Endothelial cell of umbilical vein (primary cell): ENCODE measurements around the gene FOXC1. TPM values are rescaled to one million over a fixed set of nuclear protein-coding genes. Genes with fewer than 3 reads are reported as not detected.

Experiments
- BruUV-seq: library from RNA; stranded (reverse); fragments of 400-500 nt; replicated peaks from 2 replicates; lab custom pipeline; 2021; lab: Mats Ljungman, UMichigan
- CTCF ChIA-PET: fragments of 300-600, 350-600 bp; sonication (Branson Sonifier 250); formaldehyde crosslinking; loops from one replicate; lab custom pipeline; 2021; ENCODE audit warnings: antibody characterized with exemption, inconsistent platforms; lab: Charles Lee
- POLR2A ChIA-PET: fragments of 300-600, 350-600 bp; sonication (Branson Sonifier 250); formaldehyde crosslinking; loops from one replicate; lab custom pipeline; 2021; ENCODE audit warnings: antibody characterized with exemption, inconsistent platforms; lab: Charles Lee
- DNase-seq: peaks from one replicate; pipeline ENCODE4 v3.0.0-alpha.2; 2011; ENCODE audit warnings: low read depth, low spot score
- FAIRE-seq: peaks from 2 replicates; lab custom pipeline; 2011; peaks lifted over from hg19 to GRCh38; lab: Jason Lieb, UNC
- H2AFZ ChIP-seq: 2 replicates; pipeline ENCODE4 v1.6.0; 2012; ENCODE audit warnings: low read depth, low read length, control low read depth, inconsistent platforms
- H3K27ac ChIP-seq: 2 replicates; pipeline ENCODE4 v1.5.1; 2011; ENCODE audit warnings: low read depth, mild to moderate bottlenecking, control low read depth, low read length, moderate library complexity; ENCODE audit not compliant: insufficient read depth
- H3K27me3 ChIP-seq, 2 experiments: 2 replicates each; pipeline versions ENCODE4 v1.6.0 to v1.6.1; 2011; ENCODE audit warnings: low read length in 2 of 2, mixed read lengths in 1 of 2; ENCODE audit not compliant: control insufficient read depth in 2 of 2, insufficient read depth in 2 of 2
- H3K36me3 ChIP-seq, 2 experiments: 2 replicates in 1 of 2; 3 replicates in 1 of 2; pipeline ENCODE4 v1.5.1; 2011; ENCODE audit warnings: low read length in 2 of 2, mild to moderate bottlenecking in 1 of 2, moderate library complexity in 1 of 2; ENCODE audit not compliant: control insufficient read depth in 2 of 2, insufficient read depth in 2 of 2; ENCODE audit errors: extremely low read depth in 1 of 2
- H3K4me1 ChIP-seq: 3 replicates; pipeline ENCODE4 v1.5.1; 2011; ENCODE audit warnings: mild to moderate bottlenecking, low read length; ENCODE audit not compliant: control insufficient read depth, insufficient read depth; ENCODE audit errors: extremely low read depth
- H3K4me2 ChIP-seq: 2 replicates; pipeline ENCODE4 v1.6.1; 2011; ENCODE audit warnings: low read length, control low read depth, mixed read lengths; ENCODE audit not compliant: insufficient read depth
- H3K4me3 ChIP-seq, 3 experiments: fragments of 200-600 bp in 1 of 3; sonication (generic), shearing (Covaris generic) in 1 of 3; replicated peaks in 1 of 3; 2 replicates each; pipeline ENCODE4 v1.5.1; 2011 to 2016; ENCODE audit warnings: control low read depth in 3 of 3, low read length in 3 of 3, mild to moderate bottlenecking in 2 of 3, inconsistent platforms in 1 of 3, low read depth in 1 of 3, moderate library complexity in 1 of 3; ENCODE audit not compliant: insufficient read depth in 1 of 3
- H3K79me2 ChIP-seq: 2 replicates; pipeline ENCODE4 v1.6.0; 2012; ENCODE audit warnings: low read length, inconsistent platforms; ENCODE audit not compliant: control insufficient read depth, insufficient read depth
- H3K9ac ChIP-seq: replicated peaks from 2 replicates; pipeline ENCODE3; 2011; ENCODE audit warnings: low read length, control low read depth; ENCODE audit not compliant: insufficient read depth; ENCODE audit errors: extremely low read depth
- H3K9me1 ChIP-seq: replicated peaks from 3 replicates; pipeline ENCODE4 v1.6.0; 2011; ENCODE audit warnings: mild to moderate bottlenecking, low read length; ENCODE audit not compliant: control insufficient read depth, insufficient read depth; ENCODE audit errors: extremely low read depth
- H3K9me3 ChIP-seq: replicated peaks from 2 replicates; pipeline ENCODE4 v1.5.1; 2012; ENCODE audit warnings: low read length, inconsistent platforms; ENCODE audit not compliant: control insufficient read depth, insufficient read depth
- H4K20me1 ChIP-seq: replicated peaks from 2 replicates; pipeline ENCODE3; 2011; ENCODE audit warnings: mild to moderate bottlenecking, low read length; ENCODE audit not compliant: control insufficient read depth, insufficient read depth; ENCODE audit errors: extremely low read depth
- EZH2 ChIP-seq: IDR thresholded peaks from 2 replicates; pipeline ENCODE4 v1.6.1; 2012; ENCODE audit warnings: borderline replicate concordance, low read depth, mild to moderate bottlenecking, moderate library complexity, low read length, inconsistent platforms; ENCODE audit not compliant: severe bottlenecking
- FOS ChIP-seq: IDR thresholded peaks from 2 replicates; pipeline ENCODE4 v1.6.1; 2011; ENCODE audit warnings: mild to moderate bottlenecking, low read length, moderate library complexity, borderline replicate concordance; ENCODE audit not compliant: insufficient read depth
- GATA2 ChIP-seq: IDR thresholded peaks from 2 replicates; pipeline ENCODE4 v1.7.0; 2011; ENCODE audit warnings: low read depth, mild to moderate bottlenecking, moderate library complexity, mixed read lengths, low read length; ENCODE audit not compliant: insufficient read length, insufficient read depth
- JUN ChIP-seq: IDR thresholded peaks from 2 replicates; pipeline ENCODE4 v1.6.1; 2011; ENCODE audit warnings: borderline replicate concordance, low read depth; ENCODE audit not compliant: insufficient read length, insufficient read depth
- MYC ChIP-seq: IDR thresholded peaks from one replicate; pipeline ENCODE4 v1.6.1; 2011; ENCODE audit warnings: mild to moderate bottlenecking, low read depth, low read length
- POLR2A ChIP-seq: IDR thresholded peaks from 2 replicates; pipeline ENCODE4 v1.6.1; 2012; ENCODE audit warnings: low read depth, mild to moderate bottlenecking, control low read depth, low read length
- POLR2AphosphoS5 ChIP-seq: IDR thresholded peaks from 2 replicates; pipeline ENCODE4 v1.6.1; 2012; ENCODE audit warnings: low read depth, mild to moderate bottlenecking, control low read depth, low read length, moderate library complexity; ENCODE audit not compliant: insufficient read depth
- dilution Hi-C: fragments of 300-500 bp; cut with MboI; formaldehyde crosslinking; loops from one replicate; pipeline ENCODE4 v1.15.0; 2019; ENCODE audit warnings: low sequenced_read_pairs; ENCODE audit not compliant: extremely low pct_ligation_motif_present
- intact Hi-C: fragments of 100-400 bp; cut with micrococcal nuclease; formaldehyde crosslinking; loops from one replicate; pipeline ENCODE4 v1.10.0; 2022
- polyA plus RNA-seq, 4 experiments: library from polyadenylated mRNA; depleted of rRNA in 3 of 4; stranded (reverse) in 3 of 4; unstranded in 1 of 4; fragments of >200 nt; gene quantifications; 2 replicates each; pipeline versions ENCODE4 v1.2.1 to v1.2.3, GENCODE V29; 2011 to 2012; ENCODE audit warnings: missing spikeins in 1 of 4
- total RNA-seq: library from RNA; stranded (reverse); gene quantifications from 2 replicates; pipeline ENCODE4 v1.2.3, GENCODE V29; 2021
- TF ChIP-seq, protein P1 (sequence below), 2 donors: IDR thresholded peaks; 1 replicate in 1 of 2; 2 replicates in 1 of 2; pipeline ENCODE4 v1.5.1; 2011; ENCODE audit warnings: low read length in 2 of 2, mild to moderate bottlenecking in 2 of 2, moderate library complexity in 2 of 2, control low read depth in 1 of 2, inconsistent platforms in 1 of 2, low read depth in 1 of 2; ENCODE audit not compliant: insufficient read depth in 1 of 2; ENCODE audit errors: extremely low read depth in 1 of 2
- TF ChIP-seq, protein P2 (sequence below): IDR thresholded peaks from 2 replicates; pipeline ENCODE4 v1.6.1; 2011; ENCODE audit not compliant: insufficient read depth, insufficient read length

The FOXC1 gene
- total and polyA plus RNA-seq, 2 donors (not counting 3 experiments of a cell fraction or from before 2014, with no cell fraction given), result 6.4 to 16.4 TPM

DNA sequence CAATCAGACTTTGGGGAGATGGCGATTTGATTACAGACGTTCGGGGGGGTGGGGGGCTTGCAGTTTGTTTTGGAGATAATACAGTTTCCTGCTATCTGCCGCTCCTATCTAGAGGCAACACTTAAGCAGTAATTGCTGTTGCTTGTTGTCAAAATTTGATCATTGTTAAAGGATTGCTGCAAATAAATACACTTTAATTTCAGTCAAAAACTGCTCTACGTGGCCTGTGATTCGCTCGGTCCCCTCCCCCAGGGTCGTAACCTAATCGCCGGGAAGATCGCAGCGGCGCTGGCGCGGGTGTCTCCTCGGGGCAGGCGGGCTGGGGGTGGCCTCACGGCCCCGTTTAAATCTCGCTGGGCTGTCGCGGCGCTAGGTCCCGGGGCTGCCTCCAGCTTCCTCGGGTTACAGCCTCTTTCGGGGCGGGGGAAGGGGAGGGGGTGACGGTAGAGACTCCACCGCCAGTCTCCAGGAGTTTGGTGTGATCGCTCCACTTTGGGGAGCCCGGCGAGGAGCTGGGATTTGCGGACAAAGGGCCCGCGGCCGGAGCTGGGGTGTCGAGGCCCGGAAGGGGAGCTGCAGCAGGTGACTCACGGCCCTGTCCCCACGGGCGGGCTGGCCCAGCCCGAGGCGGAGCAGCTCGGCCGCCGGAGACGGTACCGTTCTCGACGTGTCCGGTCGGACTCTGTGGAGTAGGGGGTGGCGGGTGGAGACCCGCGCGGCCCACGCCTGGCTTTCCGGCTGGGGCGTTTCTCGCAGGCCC, 4.2 kb downstream of the FOXC1 start:
- Histone ChIP-seq H3K9me1 (no peaks in the 10 kb centered on the region), H3K9ac (peak overlapping the region; percentile 89), H3K79me2 (peaks cover 62% of the 10 kb centered on the region), H2AFZ (peak overlapping the region; percentile 11), H3K27me3 (no peaks in the 10 kb centered on the region), H3K36me3 (no peaks in the 10 kb centered on the region), H3K4me2 (peak overlapping the region; percentile 94), H3K9me3 (no peaks in the 10 kb centered on the region), H4K20me1 (peaks cover 4% of the 10 kb centered on the region), H3K4me1 (peaks cover 36% of the 10 kb centered on the region), H3K27ac (peak overlapping the region; percentile 81), H3K4me3 (peak overlapping the region; percentile 81 to 89 (median 87))
- ChIA-PET POLR2A (no interaction called here), CTCF (interaction anchor here (0.8 to 2.7 kb wide), 8 partner anchors 12 to 1021 kb away, joined by 3 to 25 read pairs (median 10); no protein-coding TSS in a partner anchor)
- TSS peak; percentile 45 for BruUV-seq
- no peak for FAIRE-seq
- intact Hi-C loops, result loop anchor here (1.0 to 10.0 kb wide), 9 partner anchors 73 to 1451 kb away; partner anchors contain the start of genes RIPK1 and WRNIP1
- no peak for TF ChIP-seq MYC
- peak; percentile 35 for TF ChIP-seq FOS
- TF ChIP-seq, protein P1, sequence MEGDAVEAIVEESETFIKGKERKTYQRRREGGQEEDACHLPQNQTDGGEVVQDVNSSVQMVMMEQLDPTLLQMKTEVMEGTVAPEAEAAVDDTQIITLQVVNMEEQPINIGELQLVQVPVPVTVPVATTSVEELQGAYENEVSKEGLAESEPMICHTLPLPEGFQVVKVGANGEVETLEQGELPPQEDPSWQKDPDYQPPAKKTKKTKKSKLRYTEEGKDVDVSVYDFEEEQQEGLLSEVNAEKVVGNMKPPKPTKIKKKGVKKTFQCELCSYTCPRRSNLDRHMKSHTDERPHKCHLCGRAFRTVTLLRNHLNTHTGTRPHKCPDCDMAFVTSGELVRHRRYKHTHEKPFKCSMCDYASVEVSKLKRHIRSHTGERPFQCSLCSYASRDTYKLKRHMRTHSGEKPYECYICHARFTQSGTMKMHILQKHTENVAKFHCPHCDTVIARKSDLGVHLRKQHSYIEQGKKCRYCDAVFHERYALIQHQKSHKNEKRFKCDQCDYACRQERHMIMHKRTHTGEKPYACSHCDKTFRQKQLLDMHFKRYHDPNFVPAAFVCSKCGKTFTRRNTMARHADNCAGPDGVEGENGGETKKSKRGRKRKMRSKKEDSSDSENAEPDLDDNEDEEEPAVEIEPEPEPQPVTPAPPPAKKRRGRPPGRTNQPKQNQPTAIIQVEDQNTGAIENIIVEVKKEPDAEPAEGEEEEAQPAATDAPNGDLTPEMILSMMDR (IDR thresholded peaks at IDR 0.05; ENCODE audit: extremely low read depth in 1 of 2, insufficient read depth in 1 of 2, low read depth in 1 of 2, low read length in 2 of 2), result no peak
- TF ChIP-seq, protein P2, sequence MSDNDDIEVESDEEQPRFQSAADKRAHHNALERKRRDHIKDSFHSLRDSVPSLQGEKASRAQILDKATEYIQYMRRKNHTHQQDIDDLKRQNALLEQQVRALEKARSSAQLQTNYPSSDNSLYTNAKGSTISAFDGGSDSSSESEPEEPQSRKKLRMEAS, result no peak
- TF ChIP-seq GATA2, result peak; percentile 64
- TF ChIP-seq EZH2, result no peak
- peak; percentile 48 for TF ChIP-seq POLR2A
- TF ChIP-seq POLR2AphosphoS5, result peak; percentile 16
- TF ChIP-seq JUN, result no peak
- DNase-seq, result peak; percentile 64
- dilution Hi-C loops, result loop anchor here (25.0 kb wide), 1 partner anchor 498 kb away; no protein-coding TSS in a partner anchor
